Trophoblast cell (in vitro differentiated cells and primary cell): ENCODE measurements around the gene TMEM132D.

Experiments
- DNase-seq, 2 donors: peaks; one replicate each; pipeline ENCODE4 v3.0.0-alpha.2; 2016
- H2AFZ ChIP-seq: 2 replicates; pipeline ENCODE4 v1.6.1; 2013; ENCODE audit warnings: low read length, moderate library complexity, mild to moderate bottlenecking; ENCODE audit not compliant: insufficient read depth, poor library complexity
- H2AK5ac ChIP-seq: 2 replicates; pipeline ENCODE4 v1.6.1; 2013; ENCODE audit warnings: mild to moderate bottlenecking, low read length
- H2BK120ac ChIP-seq: 2 replicates; pipeline ENCODE4 v1.6.1; 2013; ENCODE audit warnings: low read length, mild to moderate bottlenecking, moderate library complexity; ENCODE audit not compliant: insufficient read depth, poor library complexity
- H2BK12ac ChIP-seq: 2 replicates; pipeline ENCODE4 v1.6.1; 2013; ENCODE audit warnings: mild to moderate bottlenecking, low read length, moderate library complexity
- H2BK5ac ChIP-seq: 2 replicates; pipeline ENCODE4 v1.6.1; 2013; ENCODE audit warnings: low read length, low read depth, moderate library complexity, mild to moderate bottlenecking; ENCODE audit not compliant: poor library complexity
- H3K14ac ChIP-seq: 2 replicates; pipeline ENCODE4 v1.6.1; 2013; ENCODE audit warnings: mild to moderate bottlenecking, low read length
- H3K18ac ChIP-seq: 2 replicates; pipeline ENCODE4 v1.6.1; 2013; ENCODE audit warnings: mild to moderate bottlenecking, low read length
- H3K23ac ChIP-seq: 2 replicates; pipeline ENCODE4 v1.6.1; 2013; ENCODE audit warnings: low read length
- H3K27ac ChIP-seq: 2 replicates; pipeline ENCODE4 v1.5.1; 2013; ENCODE audit warnings: low read depth, mild to moderate bottlenecking, inconsistent platforms, low read length, moderate library complexity
- H3K27me3 ChIP-seq: 2 replicates; pipeline ENCODE4 v1.6.1; 2013; ENCODE audit warnings: inconsistent platforms, mild to moderate bottlenecking, low read length, moderate library complexity; ENCODE audit not compliant: insufficient read depth
- H3K36me3 ChIP-seq, 2 experiments: 1 replicate in 1 of 2; 2 replicates in 1 of 2; pipeline ENCODE4 v1.6.1; 2013; ENCODE audit warnings: low read length in 2 of 2, mild to moderate bottlenecking in 2 of 2, moderate library complexity in 1 of 2; ENCODE audit not compliant: insufficient read depth in 2 of 2, control insufficient read depth in 1 of 2
- H3K4ac ChIP-seq: 2 replicates; pipeline ENCODE4 v1.6.1; 2013; ENCODE audit warnings: low read depth, mild to moderate bottlenecking, low read length, moderate library complexity
- H3K4me1 ChIP-seq, 2 experiments: 1 replicate in 1 of 2; 2 replicates in 1 of 2; pipeline ENCODE4 v1.6.1; 2013; ENCODE audit warnings: low read length in 2 of 2, mild to moderate bottlenecking in 2 of 2, moderate library complexity in 1 of 2; ENCODE audit not compliant: insufficient read depth in 2 of 2, control insufficient read depth in 1 of 2
- H3K4me2 ChIP-seq: 2 replicates; pipeline ENCODE4 v1.6.1; 2013; ENCODE audit warnings: inconsistent platforms, mild to moderate bottlenecking, low read length, moderate library complexity
- H3K4me3 ChIP-seq: 2 replicates; pipeline ENCODE4 v1.5.1; 2013; ENCODE audit warnings: mild to moderate bottlenecking, low read depth, low read length, inconsistent platforms
- H3K79me1 ChIP-seq: one replicate; pipeline ENCODE4 v1.6.1; 2013; ENCODE audit warnings: low read length
- H3K79me2 ChIP-seq: 2 replicates; pipeline ENCODE4 v1.6.1; 2013; ENCODE audit warnings: low read length, mild to moderate bottlenecking; ENCODE audit not compliant: control insufficient read depth, insufficient read depth, poor library complexity
- H3K9ac ChIP-seq: 2 replicates; pipeline ENCODE4 v1.6.1; 2013; ENCODE audit warnings: mild to moderate bottlenecking, low read length
- H3K9me3 ChIP-seq: 2 replicates; pipeline ENCODE4 v1.6.1; 2013; ENCODE audit warnings: low read depth, mild to moderate bottlenecking, control low read depth, inconsistent platforms, low read length; ENCODE audit not compliant: insufficient read depth
- H4K12ac ChIP-seq: 2 replicates; pipeline ENCODE4 v1.6.1; 2013; ENCODE audit warnings: low read depth, mild to moderate bottlenecking, low read length, moderate library complexity
- H4K8ac ChIP-seq: 2 replicates; pipeline ENCODE4 v1.6.1; 2013; ENCODE audit warnings: low read depth, mild to moderate bottlenecking, low read length, moderate library complexity
- H4K91ac ChIP-seq: one replicate; pipeline ENCODE4 v1.6.1; 2013; ENCODE audit warnings: low read depth, mild to moderate bottlenecking, low read length, moderate library complexity
- WGBS: extraction: QIAGEN DNeasy Blood & Tissue Kit; methylation state at CpG from one replicate; pipeline ENCODE4 v1.1.7; 2013; ENCODE audit warnings: missing lambda C conversion rate; ENCODE audit not compliant: insufficient read length, insufficient coverage; ENCODE audit errors: extremely low coverage; 5-methylcytosine and 5-hydroxymethylcytosine counted together

Gene TMEM132D

GRCh38 chr12:129854591-129854990, 49.2 kb downstream of the TMEM132D start:
- Histone ChIP-seq H3K4ac (no peak overlapping the region), H3K9ac (no peak overlapping the region), H3K79me1 (no peaks in the 10 kb centered on the region), H2AK5ac (no peak overlapping the region), H3K18ac (no peak overlapping the region), H4K8ac (no peak overlapping the region), H4K12ac (no peak overlapping the region), H2AFZ (no peak overlapping the region), H3K14ac (no peak overlapping the region), H2BK12ac (no peak overlapping the region), H3K23ac (no peak overlapping the region), H3K4me2 (no peak overlapping the region), H3K4me1 (no peaks in the 10 kb centered on the region), H4K91ac (no peak overlapping the region), H2BK120ac (no peak overlapping the region), H2BK5ac (no peak overlapping the region), H3K27ac (no peak overlapping the region), H3K79me2 (no peaks in the 10 kb centered on the region), H3K27me3 (no peaks in the 10 kb centered on the region), H3K36me3 (no peaks in the 10 kb centered on the region), H3K9me3 (no peaks in the 10 kb centered on the region), H3K4me3 (no peak overlapping the region)
- WGBS: no CpG with 5 or more reads among the region's 6 CpGs
- no peak for DNase-seq

- Histone ChIP-seq H3K27ac (no peak overlapping the region), H3K4me3 (no peak overlapping the region)
- WGBS: no CpG with 5 or more reads among the region's 3 CpGs
Observed at GRCh38 chr12:129851296-129851695, 52.5 kb downstream of the TMEM132D start.

GRCh38 chr12:129848876-129849275, 54.9 kb downstream of the TMEM132D start:
- no peak for DNase-seq
- no peak overlapping the region for H2BK5ac ChIP-seq
- H3K4me3 ChIP-seq: no peak overlapping the region
- no peak overlapping the region for H3K27ac ChIP-seq
- H3K4me2 ChIP-seq: no peak overlapping the region
- no peak overlapping the region for H4K91ac ChIP-seq
- no peak overlapping the region for H2BK12ac ChIP-seq
- H3K79me1 ChIP-seq: no peaks in the 10 kb centered on the region
- H2AK5ac ChIP-seq: no peak overlapping the region
- H3K9me3 ChIP-seq: no peaks in the 10 kb centered on the region
- no peak overlapping the region for H3K9ac ChIP-seq
- no peaks in the 10 kb centered on the region for H3K27me3 ChIP-seq
- no peak overlapping the region for H3K23ac ChIP-seq
- H2AFZ ChIP-seq: no peak overlapping the region
- H2BK120ac ChIP-seq: no peak overlapping the region
- no peak overlapping the region for H3K18ac ChIP-seq
- H3K79me2 ChIP-seq: no peaks in the 10 kb centered on the region
- no peaks in the 10 kb centered on the region for H3K4me1 ChIP-seq
- no peaks in the 10 kb centered on the region for H3K36me3 ChIP-seq
- H4K8ac ChIP-seq: no peak overlapping the region
- H3K14ac ChIP-seq: no peak overlapping the region
- WGBS: no CpG with 5 or more reads among the region's 4 CpGs
- H4K12ac ChIP-seq: no peak overlapping the region
- H3K4ac ChIP-seq: no peak overlapping the region

More at GRCh38 chr12:129851296-129851695, 52.5 kb downstream of the TMEM132D start:
- Histone ChIP-seq H3K79me2 (no peaks in the 10 kb centered on the region), H3K9me3 (no peaks in the 10 kb centered on the region), H3K23ac (no peak overlapping the region), H3K27me3 (no peaks in the 10 kb centered on the region), H3K18ac (no peak overlapping the region), H4K8ac (no peak overlapping the region), H3K9ac (no peak overlapping the region), H2AFZ (no peak overlapping the region), H3K4me1 (no peaks in the 10 kb centered on the region), H3K14ac (no peak overlapping the region), H2BK12ac (no peak overlapping the region), H2AK5ac (no peak overlapping the region), H3K4me2 (no peak overlapping the region), H4K91ac (no peak overlapping the region), H2BK120ac (no peak overlapping the region), H4K12ac (no peak overlapping the region), H2BK5ac (no peak overlapping the region), H3K4ac (no peak overlapping the region), H3K36me3 (no peaks in the 10 kb centered on the region), H3K79me1 (no peaks in the 10 kb centered on the region)
- no peak for DNase-seq

- no peak for DNase-seq
- WGBS: no CpG with 5 or more reads among the region's 1 CpG
- Histone ChIP-seq H3K4me2 (no peak overlapping the region), H4K8ac (no peak overlapping the region), H3K9me3 (no peaks in the 10 kb centered on the region), H2AFZ (no peak overlapping the region), H4K91ac (no peak overlapping the region), H3K4me1 (no peaks in the 10 kb centered on the region), H3K23ac (no peak overlapping the region), H3K9ac (no peak overlapping the region), H3K14ac (no peak overlapping the region), H3K4me3 (no peak overlapping the region), H4K12ac (no peak overlapping the region), H3K79me1 (no peaks in the 10 kb centered on the region), H3K18ac (no peak overlapping the region), H2BK5ac (no peak overlapping the region), H2AK5ac (no peak overlapping the region), H2BK12ac (no peak overlapping the region), H3K36me3 (no peaks in the 10 kb centered on the region), H3K79me2 (no peaks in the 10 kb centered on the region), H2BK120ac (no peak overlapping the region), H3K27ac (no peak overlapping the region), H3K4ac (no peak overlapping the region), H3K27me3 (no peaks in the 10 kb centered on the region)
Observed at GRCh38 chr12:129847063-129847462, 56.8 kb downstream of the TMEM132D start.
